Stimulated activated CD4-positive, alpha-beta T cell treated with anti-CD3 and anti-CD28 coated beads, Interleukin-4, amount 100 ng/mL, for 4 hours (primary cell): Measurements from ENCODE around the gene EPG5.
A peak's percentile ranks its signal among the peaks of the same experiment; 100 is the strongest.
"Not testable (repeated sequence)": the region's sequence is repeated elsewhere in the genome, so short reads cannot be mapped to it uniquely, and the experiment has no call there.

Experiments used
- DNase-seq, 2 experiments: peaks; one replicate each; pipeline ENCODE4 v3.0.0-alpha.2; 2020

EPG5 gene

DNA sequence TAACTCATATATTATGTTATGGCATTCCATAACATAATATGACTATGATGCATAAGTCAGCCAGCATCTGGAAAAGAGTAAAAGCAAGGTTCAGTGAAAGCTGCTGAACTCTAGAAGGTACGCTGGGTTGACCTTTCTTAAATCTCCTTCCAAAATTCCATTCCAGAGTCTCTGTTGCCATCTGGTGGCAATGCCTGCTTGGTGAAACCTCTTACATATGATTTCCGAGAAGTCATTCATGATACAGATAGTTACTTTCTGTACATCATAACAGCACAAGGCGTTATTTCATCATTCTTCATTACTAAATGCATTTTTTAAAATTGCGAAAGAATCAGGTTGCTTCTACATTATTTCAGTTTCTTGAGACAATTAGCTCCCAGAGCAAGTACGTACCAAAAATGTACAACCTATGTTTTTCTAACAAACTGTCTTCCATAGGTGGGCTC is 7.0 kb upstream of the EPG5 start:
- peak; percentile 43 to 71 for DNase-seq

GRCh38 chr18:45964913-45965312 is 2.2 kb downstream of the EPG5 start:
- DNase-seq: not testable (repeated sequence)

DNA sequence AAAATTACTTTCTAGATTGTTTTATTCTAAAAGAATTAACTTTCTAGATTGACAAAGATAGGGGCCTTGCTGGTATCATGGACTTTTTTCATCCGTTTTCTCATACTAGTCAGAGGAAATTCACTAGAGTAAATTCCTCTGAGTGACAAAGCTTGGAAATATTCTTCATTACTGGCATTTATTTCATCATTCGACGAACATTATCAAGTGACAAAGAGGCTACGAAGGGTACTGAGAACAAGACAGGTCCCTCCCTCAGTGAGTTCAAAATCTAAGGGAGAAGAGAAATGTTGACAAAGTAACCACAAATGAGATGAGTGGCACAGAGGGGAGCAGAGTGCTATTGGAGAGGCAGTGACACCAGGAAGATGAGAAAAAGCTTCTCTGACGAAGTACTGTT is 4.3 kb downstream of the EPG5 start:
- no peak for DNase-seq

DNA sequence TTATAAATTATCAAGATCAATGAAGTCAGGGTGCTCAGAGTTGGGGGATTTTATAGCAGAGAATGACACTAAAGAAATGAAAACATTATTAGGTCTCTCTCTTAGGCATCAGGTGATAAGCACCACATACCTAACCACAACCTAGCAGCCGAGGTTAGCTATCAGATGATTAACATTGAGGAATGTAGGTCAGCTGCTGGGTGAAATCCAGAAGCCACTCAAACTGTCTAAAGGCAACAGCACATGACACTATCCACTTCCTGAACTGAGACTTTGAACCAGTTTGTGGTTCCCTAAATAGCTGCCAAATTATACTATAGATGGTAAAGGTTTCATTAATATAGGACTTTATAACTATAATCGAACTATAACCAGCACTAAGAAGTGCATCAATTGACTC is 4.7 kb downstream of the EPG5 start:
- peak in 1 of 2 experiments; percentile 28 for DNase-seq

GRCh38 chr18:45959484-45959883 is 7.6 kb downstream of the EPG5 start:
- not testable (repeated sequence) for DNase-seq

DNA sequence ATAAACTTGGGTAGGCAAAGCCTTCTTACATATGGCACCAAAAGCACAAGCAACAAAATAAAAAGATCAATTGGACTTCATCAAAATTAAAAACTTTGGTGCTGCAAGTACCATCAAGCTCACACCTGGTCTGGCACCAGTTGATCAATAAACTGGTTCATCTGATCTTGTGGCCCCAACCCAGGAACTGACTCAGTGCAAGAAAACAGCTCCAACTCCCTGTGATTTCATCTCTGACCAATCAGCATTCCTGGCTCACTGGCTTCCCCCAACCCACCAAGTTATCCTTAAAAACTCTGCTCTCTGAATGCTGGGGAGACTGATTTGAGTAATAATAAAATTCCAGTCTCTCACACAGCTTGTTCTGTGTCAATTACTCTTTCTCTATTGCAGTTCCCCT is 8.4 kb downstream of the EPG5 start:
- DNase-seq: no peak

- DNase-seq: no peak
These were observed 9.1 kb downstream of the EPG5 start for GRCh38 chr18:45958027-45958426.

- no peak for DNase-seq
These were observed 10.0 kb downstream of the EPG5 start for GRCh38 chr18:45957100-45957499.

DNA sequence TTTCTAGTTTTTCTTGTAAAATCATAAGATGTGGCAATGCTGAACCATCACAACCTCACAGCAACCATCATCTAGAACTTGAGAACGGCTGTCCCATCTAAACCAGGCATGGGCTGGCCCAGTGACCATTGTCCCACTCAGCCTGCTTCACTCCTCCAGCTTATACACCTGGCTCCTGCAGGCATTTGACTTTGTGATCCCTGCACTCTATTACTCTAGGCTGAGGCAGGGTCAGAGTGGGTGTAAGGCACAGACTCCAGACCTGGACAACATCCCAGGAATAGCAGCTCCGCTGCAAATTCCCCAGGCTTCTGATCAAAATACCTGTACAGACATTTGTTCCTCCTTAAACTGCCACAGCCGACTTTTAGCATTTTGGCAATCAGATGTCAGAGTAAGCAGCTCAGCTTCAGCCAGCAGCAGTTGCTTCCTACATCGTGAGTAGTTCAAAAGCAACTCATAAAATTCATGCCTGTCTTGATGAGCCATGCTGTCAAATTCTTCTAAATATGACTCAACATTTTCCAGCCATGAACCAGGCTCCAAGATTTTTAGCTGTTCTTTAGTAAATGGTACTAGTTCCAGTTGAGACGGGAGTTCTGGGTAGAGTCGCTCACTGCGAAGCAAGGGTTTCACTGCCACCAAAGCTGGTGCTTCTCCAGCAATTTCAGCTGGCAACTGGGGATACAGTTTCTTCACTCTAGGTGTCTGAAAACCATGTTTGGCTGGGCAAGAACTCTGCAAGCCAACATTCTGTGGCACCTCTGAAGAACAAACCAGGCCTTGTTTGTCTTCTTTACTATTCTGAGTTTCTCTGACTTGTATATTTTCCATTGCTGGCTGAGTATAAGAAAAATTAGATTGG is 12.8 kb downstream of the EPG5 start:
- no peak for DNase-seq

DNA sequence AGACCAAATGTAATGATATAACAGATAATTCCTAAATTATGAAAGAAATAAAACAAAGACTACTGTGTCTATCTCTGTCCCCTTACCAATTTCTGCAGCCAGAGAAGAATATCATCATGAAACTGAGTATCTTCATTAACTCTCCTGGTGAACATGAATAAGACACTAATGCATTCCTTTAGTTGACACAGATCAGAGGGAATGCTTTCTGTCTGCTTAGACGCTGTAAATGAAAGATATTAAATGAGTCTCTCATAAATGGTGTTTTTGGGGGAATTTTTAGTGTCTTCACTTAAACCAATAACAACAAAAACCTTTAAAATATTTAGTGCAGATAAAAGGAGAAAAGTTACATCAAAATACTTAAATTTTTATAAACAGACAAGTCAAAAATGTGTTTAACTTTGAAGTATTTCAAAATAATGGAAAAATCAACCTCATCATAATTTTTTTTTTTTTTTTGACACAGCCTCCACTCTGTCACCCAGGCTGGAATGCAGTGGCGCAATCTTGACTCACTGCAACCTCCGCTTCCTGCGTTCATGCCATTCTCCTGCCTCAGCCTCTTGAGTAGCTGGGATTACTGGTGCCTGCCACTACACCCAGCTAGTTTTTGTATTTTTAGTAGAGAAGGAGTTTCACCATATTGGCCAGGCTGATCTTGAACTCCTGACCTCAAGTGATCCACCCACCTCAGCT is 16.0 kb downstream of the EPG5 start:
- no peak for DNase-seq

DNA sequence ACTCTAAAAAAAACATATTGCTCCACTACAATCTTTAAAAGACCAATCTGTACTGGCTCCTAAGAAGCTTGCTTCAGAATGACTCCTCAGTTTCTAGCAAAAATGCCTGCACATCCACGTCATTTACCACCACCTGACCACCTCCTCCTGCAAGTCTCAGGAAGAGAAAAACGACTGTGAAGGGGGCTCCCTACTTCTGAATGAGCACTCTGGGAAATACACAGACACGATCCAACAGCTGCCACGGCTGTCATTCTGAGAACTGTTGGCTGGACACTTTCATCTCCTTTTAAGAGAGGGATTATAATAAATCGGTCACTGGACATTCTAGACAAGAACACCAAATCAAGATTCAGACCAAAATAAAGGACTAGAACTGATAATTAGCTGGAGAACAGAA is 21.5 kb downstream of the EPG5 start:
- no peak for DNase-seq

DNA sequence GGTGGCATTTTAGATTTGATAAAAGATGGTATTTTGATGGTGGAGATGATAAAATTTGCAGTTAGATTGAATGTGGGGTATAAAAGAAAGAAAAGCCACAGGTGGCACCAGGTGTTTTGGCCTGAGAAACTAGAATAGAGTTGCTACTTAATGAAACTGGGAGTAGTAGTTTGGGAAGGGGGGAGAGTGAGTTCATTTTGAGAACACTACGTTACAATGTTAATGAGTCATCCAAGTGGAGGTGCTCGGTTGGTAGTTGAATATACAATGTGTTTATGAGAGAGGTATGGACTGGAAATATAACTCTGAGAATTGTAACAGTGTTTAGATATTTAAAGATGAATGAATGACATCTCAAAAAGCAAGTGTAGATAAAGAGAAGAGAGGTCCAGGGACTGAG is 26.4 kb downstream of the EPG5 start:
- no peak for DNase-seq

DNA sequence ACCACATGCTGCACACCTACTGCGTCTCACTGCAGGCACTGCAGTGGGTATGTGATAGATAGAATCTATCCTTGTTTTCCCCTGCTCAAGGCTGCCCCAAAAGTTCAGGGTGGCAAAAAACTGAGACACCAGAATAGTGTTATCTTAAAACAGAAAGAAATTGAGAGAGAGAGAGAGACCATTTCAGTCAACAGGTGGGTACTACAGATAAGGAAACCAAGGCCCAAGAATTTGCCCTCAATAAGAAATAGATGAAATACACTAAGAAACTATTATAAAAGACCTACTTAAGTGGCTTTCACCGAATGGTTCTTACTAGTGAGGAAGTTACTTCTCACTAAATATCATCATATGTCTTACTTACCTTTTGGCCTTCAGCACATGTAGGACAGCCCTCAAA is 27.9 kb downstream of the EPG5 start:
- no peak for DNase-seq

DNA sequence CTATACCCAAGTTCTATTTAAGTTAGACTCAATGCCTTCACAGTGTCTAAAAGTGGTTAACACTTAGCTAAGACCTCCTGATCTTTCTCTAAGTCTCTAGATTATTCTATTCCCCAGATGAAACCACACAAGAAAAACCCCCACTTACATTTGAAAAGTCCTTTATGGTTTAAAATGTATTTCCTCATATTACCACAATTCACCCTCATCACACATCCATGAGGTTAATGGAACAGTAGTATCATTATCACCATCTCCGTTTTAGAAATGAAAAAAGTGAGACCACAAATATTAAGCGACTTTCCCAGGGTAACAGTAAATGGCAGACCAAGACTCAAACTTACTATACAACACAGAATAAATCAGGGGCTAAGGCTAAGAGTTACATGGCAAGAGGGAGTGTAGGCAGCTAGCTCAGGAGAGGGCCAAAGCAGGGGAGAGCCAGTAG is 28.6 kb downstream of the EPG5 start:
- no peak for DNase-seq

- DNase-seq: no peak
These were observed 31.4 kb downstream of the EPG5 start for GRCh38 chr18:45935591-45936335.

- DNase-seq: no peak
These were observed 34.4 kb downstream of the EPG5 start for GRCh38 chr18:45932708-45933107.

DNA sequence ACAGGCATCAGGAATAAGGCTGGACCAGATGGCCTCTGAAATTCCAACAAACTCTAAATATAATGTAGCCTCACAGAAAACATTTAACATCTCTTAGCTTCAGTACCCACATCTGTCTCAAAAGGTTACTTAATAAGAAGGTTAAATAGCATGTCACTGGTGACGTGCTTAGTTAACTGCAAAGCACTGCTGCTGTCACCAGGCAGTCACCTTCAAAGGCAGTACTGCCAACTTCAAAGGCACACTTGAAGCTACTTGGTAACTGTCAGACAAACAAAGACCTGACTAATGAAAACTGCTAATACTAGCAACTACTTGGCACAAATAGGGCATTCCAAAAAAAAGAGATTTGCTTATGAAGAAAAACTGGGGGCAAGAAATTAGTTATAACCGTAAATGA is 36.2 kb downstream of the EPG5 start:
- no peak for DNase-seq

GRCh38 chr18:45926691-45927090 is 40.4 kb downstream of the EPG5 start:
- DNase-seq: no peak

DNA sequence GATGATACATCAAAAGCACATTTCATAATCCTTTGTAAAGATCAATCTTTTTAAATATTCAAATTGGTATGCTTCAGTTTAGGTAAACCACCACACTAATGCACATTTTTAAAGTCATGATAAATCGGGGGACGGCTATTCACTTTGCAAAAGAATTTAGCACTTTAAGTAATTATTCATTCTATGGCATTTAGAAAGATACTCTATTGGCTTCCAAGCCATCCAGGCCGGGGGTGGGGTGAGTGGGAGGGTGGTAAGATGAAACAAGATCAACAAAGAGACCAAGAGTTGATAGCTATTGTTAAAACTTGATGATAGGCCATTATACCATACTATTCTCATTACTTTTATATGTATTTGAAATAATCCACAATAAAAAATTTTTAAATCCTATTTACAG is 41.0 kb downstream of the EPG5 start:
- no peak for DNase-seq

- DNase-seq: no peak
These were observed 44.0 kb downstream of the EPG5 start for GRCh38 chr18:45923138-45923537.

DNA sequence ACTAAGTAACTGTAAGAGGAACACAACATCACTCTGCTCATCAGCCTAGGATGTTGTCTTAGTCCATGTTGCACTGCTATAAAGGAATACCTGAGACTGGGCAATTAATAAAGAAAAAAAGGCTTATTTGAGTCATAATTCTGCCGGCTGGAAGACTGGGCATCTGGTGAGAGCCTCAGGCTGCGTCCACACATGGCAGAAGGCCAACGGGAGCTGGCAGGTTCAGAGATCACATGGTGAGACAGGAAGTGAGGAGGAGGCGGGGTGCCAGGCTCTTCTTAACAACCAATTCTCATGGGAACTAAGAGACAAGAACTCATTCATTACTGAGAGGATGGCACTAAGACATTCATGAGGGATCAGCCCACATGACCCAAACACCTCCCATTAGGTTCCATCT is 46.8 kb downstream of the EPG5 start:
- DNase-seq: no peak

- no peak for DNase-seq
These were observed 50.8 kb downstream of the EPG5 start for GRCh38 chr18:45916302-45916701.

DNA sequence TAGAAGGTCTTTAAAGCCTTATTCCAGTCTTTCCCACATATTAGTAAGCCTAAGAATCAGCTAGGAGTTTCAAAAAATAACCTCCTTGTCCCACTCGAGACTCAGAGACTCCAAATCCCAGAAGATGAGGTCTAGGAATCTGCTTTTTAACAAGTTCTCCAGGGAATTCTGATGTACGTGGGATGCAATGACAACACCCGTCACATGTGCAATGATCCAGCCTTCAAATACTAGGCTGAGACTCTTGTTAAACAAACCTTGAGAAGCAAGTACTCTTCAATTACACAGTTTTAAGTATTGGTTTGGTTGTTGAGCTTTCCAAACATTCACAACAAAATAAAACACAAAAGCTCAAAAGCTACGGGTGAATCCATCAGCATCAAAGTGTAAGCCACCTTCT is 53.9 kb downstream of the EPG5 start:
- no peak for DNase-seq
